H9 (cell line): Measurements from ENCODE around the gene HOXA7. TPM values are rescaled to one million over a fixed set of nuclear protein-coding genes. Genes with fewer than 3 reads are reported as not detected.

Source experiments
- DNase-seq: peaks from one replicate; pipeline ENCODE4 v3.0.0-alpha.2; 2017
- H2AFZ ChIP-seq: one replicate; pipeline ENCODE4 v1.6.1; 2013; ENCODE audit warnings: mild to moderate bottlenecking, low read length, control low read depth, moderate library complexity
- H2AK5ac ChIP-seq: 2 replicates; pipeline ENCODE4 v1.6.1; 2013; ENCODE audit warnings: low read length, control low read depth, mixed read lengths; ENCODE audit not compliant: insufficient read length
- H2BK120ac ChIP-seq: one replicate; pipeline ENCODE4 v1.6.1; 2013; ENCODE audit warnings: low read depth, mild to moderate bottlenecking, low read length, control low read depth, inconsistent platforms; ENCODE audit not compliant: poor library complexity, severe bottlenecking
- H2BK12ac ChIP-seq: 2 replicates; pipeline ENCODE4 v1.6.1; 2013; ENCODE audit warnings: low read length, control low read depth, mixed read lengths, low read depth; ENCODE audit not compliant: insufficient read length
- H2BK15ac ChIP-seq: 2 replicates; pipeline ENCODE4 v1.6.1; 2013; ENCODE audit warnings: low read depth, low read length, control low read depth
- H2BK20ac ChIP-seq: one replicate; pipeline ENCODE4 v1.6.1; 2013; ENCODE audit warnings: low read depth, mild to moderate bottlenecking, low read length, control low read depth, inconsistent platforms; ENCODE audit not compliant: poor library complexity, severe bottlenecking
- H2BK5ac ChIP-seq: 2 replicates; pipeline ENCODE4 v1.6.1; 2013; ENCODE audit warnings: low read length, control low read depth, mixed read lengths; ENCODE audit not compliant: insufficient read length
- H3K14ac ChIP-seq: 2 replicates; pipeline ENCODE4 v1.6.1; 2013; ENCODE audit warnings: low read length, control low read depth; ENCODE audit not compliant: insufficient read depth
- H3K18ac ChIP-seq: 2 replicates; pipeline ENCODE4 v1.6.1; 2013; ENCODE audit warnings: low read depth, mild to moderate bottlenecking, mixed read lengths, low read length, control low read depth; ENCODE audit not compliant: insufficient read length
- H3K23ac ChIP-seq: 2 replicates; pipeline ENCODE4 v1.6.1; 2013; ENCODE audit warnings: low read length, control low read depth, mixed read lengths, low read depth; ENCODE audit not compliant: insufficient read length
- H3K23me2 ChIP-seq: 2 replicates; pipeline ENCODE4 v1.6.1; 2013; ENCODE audit warnings: low read depth, mild to moderate bottlenecking, mixed read lengths, low read length, control low read depth; ENCODE audit not compliant: insufficient read length, poor library complexity, severe bottlenecking
- H3K27ac ChIP-seq: 2 replicates; pipeline ENCODE4 v1.5.1; 2013; ENCODE audit warnings: low read length, control low read depth, mixed read lengths, low read depth; ENCODE audit not compliant: insufficient read length
- H3K27me3 ChIP-seq: 2 replicates; pipeline ENCODE4 v1.6.1; 2013; ENCODE audit warnings: low read length, control low read depth, inconsistent platforms; ENCODE audit not compliant: insufficient read depth
- H3K4ac ChIP-seq: 2 replicates; pipeline ENCODE4 v1.6.1; 2013; ENCODE audit warnings: low read depth, mild to moderate bottlenecking, control low read depth, inconsistent platforms, low read length, moderate library complexity
- H3K4me1 ChIP-seq: 2 replicates; pipeline ENCODE4 v1.6.1; 2013; ENCODE audit warnings: low read length, control low read depth, inconsistent platforms; ENCODE audit not compliant: insufficient read depth
- H3K4me2 ChIP-seq: 2 replicates; pipeline ENCODE4 v1.6.1; 2013; ENCODE audit warnings: low read length, control low read depth, mixed read lengths; ENCODE audit not compliant: insufficient read length, insufficient read depth
- H3K56ac ChIP-seq: 2 replicates; pipeline ENCODE4 v1.6.1; 2013; ENCODE audit warnings: low read depth, mild to moderate bottlenecking, mixed read lengths, low read length, control low read depth; ENCODE audit not compliant: insufficient read length
- H3K79me1 ChIP-seq: 2 replicates; pipeline ENCODE4 v1.6.1; 2013; ENCODE audit warnings: low read depth, mild to moderate bottlenecking, moderate library complexity, low read length, control low read depth, inconsistent platforms; ENCODE audit not compliant: insufficient read depth, poor library complexity, severe bottlenecking
- H3K79me2 ChIP-seq: 2 replicates; pipeline ENCODE4 v1.6.1; 2013; ENCODE audit warnings: low read length, control low read depth, inconsistent platforms; ENCODE audit not compliant: insufficient read depth
- H3K9ac ChIP-seq: 2 replicates; pipeline ENCODE4 v1.6.1; 2013; ENCODE audit warnings: low read length, control low read depth, mixed read lengths; ENCODE audit not compliant: insufficient read length; ENCODE audit errors: extremely low read depth
- H3K9me3 ChIP-seq: one replicate; pipeline ENCODE4 v1.6.1; 2013; ENCODE audit warnings: low read depth, low read length, inconsistent platforms; ENCODE audit not compliant: control insufficient read depth
- H3T11ph ChIP-seq: one replicate; pipeline ENCODE4 v1.6.1; 2013; ENCODE audit warnings: mild to moderate bottlenecking, low read length, control low read depth, inconsistent platforms
- H4K20me1 ChIP-seq: one replicate; pipeline ENCODE4 v1.6.1; 2013; ENCODE audit not compliant: control insufficient read depth, insufficient read length, insufficient read depth
- H4K5ac ChIP-seq: 2 replicates; pipeline ENCODE4 v1.6.1; 2013; ENCODE audit warnings: low read depth, mild to moderate bottlenecking, mixed read lengths, low read length, control low read depth; ENCODE audit not compliant: insufficient read length
- H4K8ac ChIP-seq: replicated peaks from 2 replicates; pipeline ENCODE4 v1.6.1; 2013; ENCODE audit warnings: low read length, control low read depth, mixed read lengths, low read depth; ENCODE audit not compliant: insufficient read length
- H4K91ac ChIP-seq: 2 replicates; pipeline ENCODE4 v1.6.1; 2013; ENCODE audit warnings: low read depth, mild to moderate bottlenecking, moderate library complexity, mixed read lengths, low read length, control low read depth; ENCODE audit not compliant: insufficient read length
- H3K27ac Mint-ChIP-seq, 3 experiments: 2 replicates in 2 of 3; 3 replicates in 1 of 3; pipeline ENCODE4 v1.8.0; 2020 to 2021; ENCODE audit warnings: mixed read lengths in 3 of 3, mild to moderate bottlenecking in 1 of 3, moderate library complexity in 1 of 3
- H3K27me3 Mint-ChIP-seq: 2 replicates; pipeline ENCODE4 v1.8.0; 2021; ENCODE audit warnings: low read depth, mild to moderate bottlenecking, moderate library complexity, mixed read lengths
- H3K36me3 Mint-ChIP-seq, 3 experiments: 2 replicates in 2 of 3; 3 replicates in 1 of 3; pipeline ENCODE4 v1.8.0; 2020 to 2021; ENCODE audit warnings: low read depth in 3 of 3, mixed read lengths in 3 of 3; ENCODE audit not compliant: insufficient read depth in 1 of 3
- H3K4me1 Mint-ChIP-seq, 2 experiments: 2 replicates each; pipeline ENCODE4 v1.8.0; 2020; ENCODE audit warnings: mixed read lengths in 2 of 2
- H3K4me3 Mint-ChIP-seq, 2 experiments: 2 replicates in 1 of 2; 3 replicates in 1 of 2; pipeline ENCODE4 v1.8.0; 2020 to 2021; ENCODE audit warnings: mild to moderate bottlenecking in 2 of 2, mixed read lengths in 2 of 2, moderate library complexity in 1 of 2
- H3K9me3 Mint-ChIP-seq, 2 experiments: 2 replicates in 1 of 2; 3 replicates in 1 of 2; pipeline ENCODE4 v1.8.0; 2020; ENCODE audit warnings: mild to moderate bottlenecking in 2 of 2, mixed read lengths in 2 of 2, moderate library complexity in 1 of 2
- CTCF ChIP-seq: fragments of 200-600 bp; sonication (generic); conservative IDR thresholded peaks from 3 replicates; pipeline ENCODE4 v1.8.0; 2021; ENCODE audit warnings: antibody characterized with exemption, mild to moderate bottlenecking
- WGBS: extraction: QIAGEN DNeasy Blood & Tissue Kit; methylation state at CpG from one replicate; pipeline ENCODE4 v1.1.7; 2013; ENCODE audit warnings: missing lambda C conversion rate, low lambda C conversion rate, mixed read lengths; ENCODE audit not compliant: insufficient read length; ENCODE audit errors: extremely low coverage; 5-methylcytosine and 5-hydroxymethylcytosine counted together
- total RNA-seq: library from RNA; stranded (reverse); gene quantifications from 2 replicates; pipeline ENCODE4 v1.2.1, GENCODE V29; 2021

The HOXA7 gene
- total RNA-seq, 1 experiment from 2014 or later = not detected

- H3K4ac ChIP-seq = no peak overlapping the region
- no peaks in the 10 kb centered on the region for H3K9me3 ChIP-seq
- H3K4me3 Mint-ChIP-seq = no peak overlapping the region
- no peak overlapping the region for H2AK5ac ChIP-seq
- H3K27me3 Mint-ChIP-seq = peaks cover 100% of the 10 kb centered on the region
- no peak overlapping the region for H2BK12ac ChIP-seq
- no peaks in the 10 kb centered on the region for H3K79me2 ChIP-seq
- no peak overlapping the region for H2AFZ ChIP-seq
- no peak for DNase-seq
- no peak overlapping the region for H3K27ac ChIP-seq
- no CpG with 5 or more reads among the region's 13 CpGs for WGBS
- no peak for TF ChIP-seq CTCF
- no peaks in the 10 kb centered on the region for H3K79me1 ChIP-seq
- H3K4me2 ChIP-seq = no peak overlapping the region
- H4K20me1 ChIP-seq = peaks cover 2% of the 10 kb centered on the region
- no peak overlapping the region for H3T11ph ChIP-seq
- H4K5ac ChIP-seq = no peak overlapping the region
- no peaks in the 10 kb centered on the region for H3K23me2 ChIP-seq
- no peaks in the 10 kb centered on the region; a peak in 1 of 7 replicates for H3K36me3 Mint-ChIP-seq
- H4K91ac ChIP-seq = no peak overlapping the region
- no peak overlapping the region for H2BK5ac ChIP-seq
- no peaks in the 10 kb centered on the region for H3K4me1 ChIP-seq
- peaks cover 100% of the 10 kb centered on the region for H3K27me3 ChIP-seq
- H2BK120ac ChIP-seq = no peak overlapping the region
- H3K27ac Mint-ChIP-seq = no peak overlapping the region
- H4K8ac ChIP-seq = no peak overlapping the region
- no peak overlapping the region for H2BK20ac ChIP-seq
- H3K9ac ChIP-seq = no peak overlapping the region
- no peak overlapping the region for H3K23ac ChIP-seq
- H3K18ac ChIP-seq = no peak overlapping the region
- peaks cover 13 to 37% of the 10 kb centered on the region in 2 experiments for H3K4me1 Mint-ChIP-seq
- H2BK15ac ChIP-seq = no peak overlapping the region
- no peak overlapping the region for H3K14ac ChIP-seq
- H3K9me3 Mint-ChIP-seq = peaks cover 6 to 10% of the 10 kb centered on the region in 2 experiments; a peak in 4 of 5 replicates
- no peak overlapping the region for H3K56ac ChIP-seq
These were observed 51.0 kb downstream of the HOXA7 start for GRCh38 chr7:27105301-27106031.
